Lower leg skin (tissue), 4 donors: ENCODE results near the gene BTNL2. TPM values are rescaled to one million over a fixed set of nuclear protein-coding genes. Genes with fewer than 3 reads are reported as not detected.
"Not testable (repeated sequence)": the region's sequence is repeated elsewhere in the genome, so short reads cannot be mapped to it uniquely, and the experiment has no call there.

ENCODE experiments used
- DNase-seq, 2 donors: peaks; one replicate each; pipeline ENCODE4 v3.0.0-alpha.2; 2019; ENCODE audit warnings: low spot score in 2 of 2
- H3K4me3 ChIP-seq: fragments of 200-600 bp; sonication (generic); 2 replicates; pipeline ENCODE4 v1.5.1; 2017; ENCODE audit warnings: mild to moderate bottlenecking, low read depth; ENCODE audit not compliant: poor library complexity, severe bottlenecking
- POLR2A ChIP-seq, 2 donors: fragments of 450-650 bp; IDR thresholded peaks; one replicate each; pipeline ENCODE4 v1.6.1; 2016 to 2017; ENCODE audit warnings: antibody characterized with exemption in 2 of 2, mild to moderate bottlenecking in 1 of 2, moderate library complexity in 1 of 2
- WGBS, 2 donors: methylation state at CpG; one replicate each; pipeline ENCODE4 v1.1.5; 2018; 5-methylcytosine and 5-hydroxymethylcytosine counted together
- intact Hi-C: fragments of 100-400 bp; cut with DNase I; formaldehyde crosslinking; loops from one replicate; pipeline ENCODE4 v1.15.0; 2023; ENCODE audit warnings: low total_unique reads
- total RNA-seq, 4 donors: library from RNA; depleted of rRNA; stranded (reverse); fragments of >200 nt; gene quantifications; one replicate each; pipeline ENCODE4 v1.1.0, GENCODE V29; 2016
- TF ChIP-seq, protein P1 (sequence below), 3 donors: fragments of 450-650 bp; IDR thresholded peaks; one replicate each; pipeline ENCODE4 v1.5.1; 2016; ENCODE audit warnings: antibody characterized with exemption in 3 of 3, mild to moderate bottlenecking in 3 of 3, moderate library complexity in 2 of 3

Gene BTNL2
- total RNA-seq, 4 donors from 2014 or later, result not detected

DNA sequence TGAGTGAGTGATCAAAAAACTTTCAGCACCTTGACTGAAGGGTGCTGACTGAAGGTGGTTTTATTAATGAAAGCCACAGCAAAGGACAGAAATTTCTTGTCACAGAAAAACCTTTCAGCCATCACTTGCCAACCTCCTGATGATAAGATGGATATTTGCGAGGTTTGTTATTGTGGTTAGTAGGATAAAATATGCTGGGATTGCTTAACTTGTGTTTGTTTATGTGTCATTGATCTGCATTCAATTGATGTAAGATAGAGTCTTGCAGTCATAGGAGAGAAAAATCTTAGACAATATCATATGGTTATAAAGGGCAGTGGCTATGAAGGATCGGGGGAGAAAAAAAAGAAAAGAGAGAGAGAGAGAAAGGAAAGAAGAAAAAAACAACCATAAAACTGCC, 36.5 kb downstream of the BTNL2 start:
- TF ChIP-seq POLR2A (IDR thresholded peaks at IDR 0.05), result no peak
- TF ChIP-seq, protein P1, sequence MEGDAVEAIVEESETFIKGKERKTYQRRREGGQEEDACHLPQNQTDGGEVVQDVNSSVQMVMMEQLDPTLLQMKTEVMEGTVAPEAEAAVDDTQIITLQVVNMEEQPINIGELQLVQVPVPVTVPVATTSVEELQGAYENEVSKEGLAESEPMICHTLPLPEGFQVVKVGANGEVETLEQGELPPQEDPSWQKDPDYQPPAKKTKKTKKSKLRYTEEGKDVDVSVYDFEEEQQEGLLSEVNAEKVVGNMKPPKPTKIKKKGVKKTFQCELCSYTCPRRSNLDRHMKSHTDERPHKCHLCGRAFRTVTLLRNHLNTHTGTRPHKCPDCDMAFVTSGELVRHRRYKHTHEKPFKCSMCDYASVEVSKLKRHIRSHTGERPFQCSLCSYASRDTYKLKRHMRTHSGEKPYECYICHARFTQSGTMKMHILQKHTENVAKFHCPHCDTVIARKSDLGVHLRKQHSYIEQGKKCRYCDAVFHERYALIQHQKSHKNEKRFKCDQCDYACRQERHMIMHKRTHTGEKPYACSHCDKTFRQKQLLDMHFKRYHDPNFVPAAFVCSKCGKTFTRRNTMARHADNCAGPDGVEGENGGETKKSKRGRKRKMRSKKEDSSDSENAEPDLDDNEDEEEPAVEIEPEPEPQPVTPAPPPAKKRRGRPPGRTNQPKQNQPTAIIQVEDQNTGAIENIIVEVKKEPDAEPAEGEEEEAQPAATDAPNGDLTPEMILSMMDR (IDR thresholded peaks at IDR 0.05), result no peak
- intact Hi-C loops, result no loop called here
- 86 to 95% methylated on average over 2 of the region's 2 CpGs for WGBS, 2 donors
- no peak for DNase-seq
- no peak overlapping the region for H3K4me3 ChIP-seq

DNA sequence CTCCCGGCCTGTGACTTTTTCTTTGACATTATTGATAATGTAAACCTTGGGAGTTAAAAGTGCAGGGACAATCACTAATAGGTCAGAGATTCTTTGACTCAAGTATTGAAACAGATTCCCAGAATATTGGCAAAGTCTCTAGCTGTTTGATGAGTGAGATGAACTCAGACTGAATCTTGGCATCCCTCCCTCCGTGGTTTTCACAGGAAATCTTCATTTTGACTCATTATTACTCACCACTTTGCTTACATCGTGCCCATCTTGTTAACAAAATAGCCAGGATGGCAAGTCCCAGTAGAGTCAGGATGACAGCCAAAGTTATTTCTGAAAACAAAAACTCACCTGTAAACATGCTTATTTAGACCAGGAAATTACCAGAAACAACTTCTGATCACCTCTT, 37.3 kb downstream of the BTNL2 start:
- intact Hi-C loops, result no loop called here
- DNase-seq, result no peak
- H3K4me3 ChIP-seq, result no peak overlapping the region
- TF ChIP-seq, protein P1 (IDR thresholded peaks at IDR 0.05), result no peak
- TF ChIP-seq POLR2A (IDR thresholded peaks at IDR 0.05), result no peak
- 42 to 45% methylated on average over 3 of the region's 3 CpGs for WGBS, 2 donors

DNA sequence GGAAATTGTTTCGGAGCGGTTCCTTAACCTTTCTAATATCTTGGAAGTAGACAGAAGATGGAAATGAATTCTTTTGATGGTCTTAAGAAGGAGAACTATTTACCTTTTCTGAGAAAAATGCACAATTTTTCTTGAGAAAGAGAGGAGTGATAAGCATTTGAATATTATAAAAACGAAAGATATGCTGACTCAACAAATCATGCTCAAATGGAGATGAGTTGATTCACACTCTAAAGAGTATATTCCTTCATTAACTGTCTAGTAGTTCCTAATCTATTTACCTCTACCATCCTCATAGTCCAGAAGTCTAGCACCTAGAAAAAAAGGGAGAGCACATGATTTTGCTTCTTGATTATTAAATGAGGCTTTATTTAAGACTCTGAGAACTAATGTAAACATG, 39.3 kb downstream of the BTNL2 start:
- no peak for TF ChIP-seq POLR2A (IDR thresholded peaks at IDR 0.05)
- no peak for DNase-seq
- WGBS, 2 donors, result 85 to 91% methylated on average over 3 of the region's 3 CpGs
- intact Hi-C loops, result no loop called here
- no peak overlapping the region for H3K4me3 ChIP-seq

DNA sequence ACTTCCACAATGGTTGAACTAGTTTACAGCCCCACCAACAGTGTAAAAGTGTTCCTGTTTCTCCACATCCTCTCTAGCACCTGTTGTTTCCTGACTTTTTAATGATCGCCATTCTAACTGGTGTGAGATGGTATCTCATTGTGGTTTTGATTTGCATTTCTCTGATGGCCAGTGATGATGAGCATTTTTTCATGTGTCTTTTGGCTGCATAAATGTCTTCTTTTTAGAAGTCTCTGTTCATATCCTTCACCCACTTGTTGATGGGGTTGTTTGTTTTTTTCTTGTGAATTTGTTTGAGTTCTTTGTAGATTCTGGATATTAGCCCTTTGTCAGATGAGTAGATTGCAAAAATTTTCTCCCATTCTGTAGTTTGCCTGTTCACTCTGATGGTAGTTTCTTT, 47.8 kb downstream of the BTNL2 start:
- WGBS, 2 donors, result 75 to 78% methylated on average over 1 of the region's 1 CpG
- intact Hi-C loops, H3K4me3 ChIP-seq, DNase-seq: not testable (repeated sequence)

DNA sequence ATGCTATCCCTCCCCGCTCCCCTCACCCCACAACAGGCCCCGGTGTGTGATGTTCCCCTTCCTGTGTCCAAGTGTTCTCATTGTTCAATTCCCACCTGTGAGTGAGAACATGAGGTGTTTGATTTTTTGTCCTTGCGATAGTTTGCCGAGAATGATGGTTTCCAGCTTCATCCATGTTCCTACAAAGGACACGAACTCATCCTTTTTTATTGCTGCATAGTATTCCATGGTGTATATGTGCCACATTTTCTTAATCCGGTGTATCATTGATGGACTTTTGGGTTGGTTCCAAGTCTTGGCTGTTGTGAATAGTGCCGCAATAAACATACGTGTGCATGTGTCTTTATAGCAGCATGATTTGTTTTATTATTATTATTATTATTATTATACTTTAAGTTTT, 48.4 kb downstream of the BTNL2 start:
- DNase-seq, intact Hi-C loops, H3K4me3 ChIP-seq: not testable (repeated sequence)
- WGBS, 2 donors, result 80 to 87% methylated on average over 8 of the region's 8 CpGs

DNA sequence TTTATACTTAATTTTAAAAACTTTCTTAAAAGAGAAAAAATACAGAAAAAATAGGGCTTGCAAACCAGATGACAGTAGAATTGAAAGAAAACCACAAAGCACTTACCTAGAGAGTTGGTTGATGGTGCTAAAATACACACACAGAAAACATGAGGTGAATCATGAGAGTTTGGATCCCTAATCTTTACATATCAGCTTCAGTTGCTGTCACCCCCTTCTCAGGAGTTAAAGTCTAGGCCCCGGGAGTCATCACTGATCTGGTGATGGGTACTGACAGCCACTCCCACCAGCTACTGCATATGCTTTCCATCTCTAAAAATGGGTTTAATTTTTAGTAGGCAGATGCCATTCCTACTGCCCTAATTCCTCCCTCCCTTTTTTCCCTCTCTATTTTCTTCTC, 52.0 kb downstream of the BTNL2 start:
- TF ChIP-seq POLR2A (IDR thresholded peaks at IDR 0.05), result no peak
- TF ChIP-seq, protein P1 (IDR thresholded peaks at IDR 0.05), result no peak
- 55 to 67% methylated on average over 1 of the region's 1 CpG for WGBS, 2 donors
- intact Hi-C loops, result no loop called here

DNA sequence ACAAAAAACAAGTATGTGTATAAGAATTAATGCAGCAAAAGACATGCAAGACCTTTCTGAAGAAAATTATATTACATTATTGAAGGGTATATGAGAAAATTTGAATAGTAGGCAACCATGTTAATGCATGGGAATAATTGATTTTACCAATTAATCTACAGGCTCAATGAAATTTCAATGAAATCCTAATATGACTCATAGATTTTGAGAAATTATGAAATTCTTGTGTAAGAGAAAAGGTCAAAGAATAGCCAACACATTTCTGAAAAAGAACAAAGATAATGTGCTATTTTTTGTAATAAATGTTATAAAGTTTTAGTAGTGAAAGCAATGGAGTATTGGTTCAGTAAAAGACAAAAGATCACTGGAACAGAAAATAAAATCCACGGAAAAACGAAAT, 53.6 kb downstream of the BTNL2 start:
- intact Hi-C loops, result no loop called here
- TF ChIP-seq, protein P1 (IDR thresholded peaks at IDR 0.05), result no peak
- TF ChIP-seq POLR2A (IDR thresholded peaks at IDR 0.05), result no peak
- no peak overlapping the region for H3K4me3 ChIP-seq
- DNase-seq, result no peak
- WGBS, 2 donors, result 77 to 91% methylated on average over 2 of the region's 2 CpGs

More for the DNA sequence above, 52.0 kb downstream of the BTNL2 start:
- no peak overlapping the region for H3K4me3 ChIP-seq
- DNase-seq, result no peak

Other genes with a start within 250 kb of the BTNL2 start
- gene EGFL8, start 242.6 kb downstream of the BTNL2 start, total RNA-seq, result 10 to 100 TPM; 12.5 to 40.8 (median 18.6) TPM
- 10 to 100 TPM; 18.8 to 53.2 (median 28.0) TPM for gene AGPAT1, start 231.1 kb downstream of the BTNL2 start, total RNA-seq
- gene RNF5, start 228.8 kb downstream of the BTNL2 start, total RNA-seq, result 10 to 100 TPM; 52.4 to 75.3 (median 56.8) TPM
- 1 to 10 TPM in 3 of 4 donors, under 1 TPM in 1; 0.56 to 4.1 (median 2.3) TPM for gene AGER, start 222.9 kb downstream of the BTNL2 start, total RNA-seq
- 10 to 100 TPM; 49.2 to 63.9 (median 55.8) TPM for gene PBX2, start 217.0 kb downstream of the BTNL2 start, total RNA-seq
- gene GPSM3, start 214.5 kb downstream of the BTNL2 start, total RNA-seq, result 1 to 10 TPM in 3 of 4 donors, under 1 TPM in 1; 0.69 to 7.5 (median 4.3) TPM
- 10 to 100 TPM in 1 of 4 donors, 1 to 10 TPM in 3; 6.3 to 10.4 (median 7.8) TPM for gene NOTCH4, start 183.1 kb downstream of the BTNL2 start, total RNA-seq
- gene TSBP1, start 35.3 kb downstream of the BTNL2 start, total RNA-seq, result not detected
- gene HLA-DRA, start 32.7 kb upstream of the BTNL2 start, total RNA-seq, result 100 to 1,000 TPM; 164 to 274 (median 229) TPM
- gene HLA-DRB5, start 123.1 kb upstream of the BTNL2 start, total RNA-seq, result 10 to 100 TPM in 1 of 4 donors, 1 to 10 TPM in 2, under 1 TPM in 1; 0.25 to 23.9 (median 2.7) TPM
- gene HLA-DRB1, start 182.7 kb upstream of the BTNL2 start, total RNA-seq, result 10 to 100 TPM; 37.6 to 65.7 (median 58.6) TPM
- 10 to 100 TPM in 2 of 4 donors, 1 to 10 TPM in 2; 4.7 to 19.8 (median 10.3) TPM for gene HLA-DQA1, start 230.2 kb upstream of the BTNL2 start, total RNA-seq